HG02840 (cell line): ENCODE results near the gene UGT2B11.
"Not testable (repeated sequence)": the region's sequence is repeated elsewhere in the genome, so short reads cannot be mapped to it uniquely, and the experiment has no call there.

Experiments used
- ATAC-seq: cut with Tn5 transposase; IDR thresholded peaks from one replicate; pipeline ENCODE4 v1.9.1; 2021; ENCODE audit warnings: mild to moderate bottlenecking, moderate library complexity, moderate number of reproducible peaks; ENCODE audit not compliant: unreplicated experiment, low FRiP score

Gene UGT2B11

DNA sequence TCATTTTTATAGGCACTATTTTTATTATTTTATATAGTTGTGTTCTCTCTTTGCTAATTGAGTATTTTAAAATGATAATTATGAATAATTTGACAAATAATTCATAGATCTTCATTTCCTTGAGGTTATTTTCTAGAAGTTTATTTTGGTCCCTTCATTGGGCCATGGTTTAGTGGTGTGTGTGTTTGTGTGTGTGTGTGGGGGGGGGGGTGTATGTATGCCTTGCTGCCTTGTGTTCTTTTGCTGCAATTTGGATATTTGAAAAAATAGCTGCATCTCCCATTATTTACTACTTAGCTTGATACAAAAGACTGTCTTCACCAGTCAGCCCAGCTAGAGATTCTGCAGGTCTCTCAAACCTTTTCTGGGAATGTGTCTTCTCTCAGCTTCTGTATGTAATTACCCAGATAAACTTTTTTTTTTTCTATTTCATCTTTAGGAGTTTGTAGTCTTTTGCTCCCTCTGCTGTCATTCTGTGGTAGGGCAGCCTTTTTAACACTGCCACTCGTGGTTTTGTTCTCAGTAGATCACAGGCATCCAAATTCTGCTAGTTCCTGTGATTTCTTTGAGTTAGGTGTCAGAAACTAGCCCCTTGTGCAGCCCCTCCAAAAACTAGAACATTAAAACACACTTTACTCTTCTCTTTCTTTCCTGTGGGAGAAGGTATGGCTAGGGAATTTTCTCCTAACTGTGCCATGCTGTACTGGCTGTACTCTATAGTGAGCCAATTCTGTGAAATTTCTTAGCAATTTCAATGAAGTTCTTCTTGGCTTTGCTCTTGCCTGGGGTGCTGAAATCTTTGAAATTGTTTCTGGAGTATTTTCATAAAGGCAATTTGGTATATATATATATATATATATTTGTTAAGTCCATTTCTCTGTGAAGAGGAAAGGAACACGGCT lies 44.1 kb downstream of the UGT2B11 start:
- ATAC-seq: not testable (repeated sequence)

DNA sequence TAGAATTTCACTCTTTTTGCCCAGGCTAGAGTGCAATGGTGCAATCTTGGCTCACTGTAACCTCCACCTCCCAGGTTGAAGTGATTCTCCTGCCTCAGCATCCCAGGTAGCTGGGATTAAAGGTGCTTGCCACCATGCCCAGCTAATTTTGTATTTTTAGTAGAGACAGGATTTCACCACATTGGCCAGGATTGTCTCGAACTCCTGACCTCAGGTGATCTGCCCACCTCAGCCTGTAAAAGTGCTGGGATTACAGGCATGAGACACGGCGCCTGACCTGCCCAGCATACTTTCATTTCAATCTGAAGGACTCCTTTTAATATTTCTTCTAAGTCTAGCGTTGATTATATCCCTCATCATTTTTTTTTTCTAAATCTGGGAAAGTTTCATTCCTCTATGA lies 45.4 kb downstream of the UGT2B11 start:
- not testable (repeated sequence) for ATAC-seq

DNA sequence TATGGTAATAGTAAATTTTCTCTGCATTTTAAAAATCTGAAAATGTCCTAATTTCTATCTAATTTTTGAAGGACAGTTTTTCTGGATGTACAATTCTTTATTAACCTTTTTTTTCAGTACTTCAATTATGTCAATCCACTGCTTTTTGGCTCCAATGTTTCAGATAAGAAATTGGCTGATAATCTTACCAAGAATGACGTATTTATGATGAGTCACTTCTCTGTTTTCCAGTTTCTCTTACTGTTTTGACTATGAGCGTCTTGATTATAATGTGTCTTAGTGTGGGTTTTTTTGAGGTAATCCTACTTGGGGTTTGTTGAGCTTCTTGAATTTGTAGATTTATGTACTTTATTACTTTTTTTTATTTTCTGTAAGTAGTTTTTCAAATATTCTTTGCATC lies 47.2 kb downstream of the UGT2B11 start:
- no peak for ATAC-seq

DNA sequence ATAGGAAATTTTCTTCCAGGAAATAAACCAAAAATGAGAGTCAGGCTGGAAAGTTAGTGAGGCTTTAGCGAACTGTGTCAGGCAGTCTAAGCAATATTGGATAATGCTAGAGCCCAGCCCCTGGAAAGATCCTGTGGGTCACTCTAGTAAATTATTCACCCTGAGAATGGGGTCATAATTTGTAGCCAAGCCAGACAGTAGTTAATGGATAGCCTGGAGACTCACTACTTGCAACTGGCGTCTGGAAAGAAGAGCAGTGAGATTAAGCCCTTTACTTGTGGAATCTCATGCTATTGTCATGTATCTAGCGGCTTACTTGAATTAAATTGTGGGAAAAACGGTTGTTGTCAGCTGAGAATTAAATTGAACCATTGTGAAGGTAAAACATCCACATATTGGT lies 48.2 kb downstream of the UGT2B11 start:
- ATAC-seq: not testable (repeated sequence)

DNA sequence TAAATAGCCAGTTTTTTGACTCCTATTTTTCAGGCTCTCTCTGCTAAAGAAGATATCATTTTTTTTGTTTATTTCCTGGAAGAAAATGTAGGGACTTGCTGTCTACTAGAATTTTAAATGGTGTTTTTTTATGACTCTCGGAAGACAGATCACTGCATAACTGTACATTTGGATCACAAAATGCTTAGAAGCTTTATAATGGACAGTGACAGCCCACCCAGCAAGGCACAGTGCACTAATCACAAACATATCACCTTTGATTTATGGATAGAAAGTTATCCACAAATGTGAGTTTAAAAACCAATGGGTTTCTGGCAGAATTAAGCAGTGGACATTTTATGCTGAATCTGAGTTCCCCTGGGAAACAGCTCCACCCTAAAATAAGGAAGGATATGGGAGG lies 48.8 kb downstream of the UGT2B11 start:
- ATAC-seq: not testable (repeated sequence)

DNA sequence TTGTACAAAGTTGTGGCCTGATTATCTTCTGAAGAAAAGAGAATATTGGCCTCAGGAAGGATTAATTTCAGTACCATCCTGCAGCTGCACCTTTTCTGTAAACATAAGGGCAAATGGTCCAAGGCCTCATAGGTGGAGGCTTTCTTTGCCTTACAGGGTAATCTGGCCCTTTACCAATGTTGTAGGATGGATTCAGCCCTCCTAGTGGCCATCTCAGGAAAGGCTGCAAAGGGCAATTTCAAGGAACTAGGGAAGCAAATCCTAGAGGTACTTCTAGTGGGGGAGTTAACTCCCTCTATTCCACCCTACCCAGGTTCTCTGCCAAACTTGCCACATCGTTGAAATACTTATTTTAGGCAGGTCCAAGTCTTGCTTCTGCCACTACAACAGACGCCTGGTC lies 57.6 kb downstream of the UGT2B11 start:
- no peak for ATAC-seq

DNA sequence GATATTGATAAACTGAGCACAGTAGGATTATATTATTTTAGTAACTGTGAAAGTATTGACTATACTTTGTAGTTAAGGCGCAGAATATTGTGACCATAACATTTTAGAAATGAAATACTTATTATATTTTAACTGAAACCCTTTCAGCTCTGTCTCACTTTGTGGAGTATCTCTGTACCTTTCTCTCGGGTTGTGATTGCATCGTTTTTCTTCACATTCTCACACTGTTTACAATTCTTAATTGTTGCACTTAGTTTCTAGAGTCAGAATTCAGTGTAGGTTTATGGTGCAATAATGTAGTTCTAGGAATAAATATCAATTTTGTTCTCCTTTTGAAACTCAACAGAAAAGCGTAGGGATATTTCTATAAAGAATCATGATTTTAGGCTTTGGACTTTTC lies 60.5 kb downstream of the UGT2B11 start:
- ATAC-seq: no peak
